Hematopoietic multipotent progenitor cell treated with erythropoietin and hydrocortisone succinate and interleukin-3 and kit ligand, for 6 days (in vitro differentiated cells): ENCODE measurements around the gene SEMA3D.

Experiments
- DNase-seq: peaks from one replicate; pipeline ENCODE4 v3.0.0-alpha.2; 2015

The SEMA3D gene

GRCh38 chr7:85074016-85074415, 112.8 kb downstream of the SEMA3D start:
- no peak for DNase-seq

DNA sequence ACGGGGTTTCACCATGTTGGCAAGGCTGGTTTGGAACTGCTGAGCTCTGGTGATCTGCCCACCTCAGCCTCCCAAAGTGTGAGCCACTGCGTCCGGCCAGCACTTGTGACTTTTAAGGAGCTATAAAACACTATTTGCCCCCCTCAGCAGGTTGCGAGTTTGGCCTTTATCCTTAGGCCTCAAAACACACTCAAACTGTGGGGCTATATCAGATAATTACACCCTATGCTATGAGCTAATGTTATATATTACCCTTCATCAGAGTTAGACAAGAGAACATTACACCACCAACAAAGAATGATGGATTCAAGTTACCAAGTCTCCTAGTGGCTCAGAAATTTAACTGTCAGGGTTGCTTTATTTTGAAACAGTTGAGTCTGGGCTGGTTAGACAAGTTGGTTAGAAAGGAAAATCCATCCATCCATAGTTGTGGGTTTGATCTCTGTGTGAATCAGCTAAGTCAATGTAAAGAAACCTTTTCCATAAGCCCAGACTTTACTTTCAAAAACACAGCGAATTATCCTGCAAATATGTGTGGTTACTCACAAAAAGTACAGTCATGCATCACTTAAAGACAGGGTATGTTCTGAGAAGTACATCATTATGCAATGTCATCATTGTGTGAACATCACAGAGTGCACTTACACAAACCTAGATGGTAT, 115.8 kb downstream of the SEMA3D start:
- no peak for DNase-seq

DNA sequence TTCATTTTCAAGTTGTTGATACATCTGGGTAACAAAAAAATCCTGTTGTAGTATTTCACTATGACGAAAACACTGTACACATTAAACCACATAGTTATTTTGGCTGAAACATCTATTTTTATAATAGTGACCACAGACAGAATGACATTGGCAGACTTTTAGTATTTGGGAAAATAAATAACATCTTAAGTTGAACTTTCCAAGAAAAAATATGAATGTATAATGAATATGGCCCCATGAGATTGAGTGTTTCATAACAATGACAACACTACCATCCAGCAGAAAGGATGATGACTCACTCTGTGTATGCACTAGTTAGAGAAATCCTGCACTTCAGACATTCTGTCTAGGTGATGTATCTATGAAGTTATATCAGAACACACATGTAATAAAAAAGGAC, 118.1 kb downstream of the SEMA3D start:
- no peak for DNase-seq

- no peak for DNase-seq
These were observed 119.5 kb downstream of the SEMA3D start for GRCh38 chr7:85067371-85067770.

- no peak for DNase-seq
These were observed 120.9 kb downstream of the SEMA3D start for GRCh38 chr7:85065888-85066485.

- no peak for DNase-seq
These were observed 121.5 kb downstream of the SEMA3D start for GRCh38 chr7:85065306-85065705.

DNA sequence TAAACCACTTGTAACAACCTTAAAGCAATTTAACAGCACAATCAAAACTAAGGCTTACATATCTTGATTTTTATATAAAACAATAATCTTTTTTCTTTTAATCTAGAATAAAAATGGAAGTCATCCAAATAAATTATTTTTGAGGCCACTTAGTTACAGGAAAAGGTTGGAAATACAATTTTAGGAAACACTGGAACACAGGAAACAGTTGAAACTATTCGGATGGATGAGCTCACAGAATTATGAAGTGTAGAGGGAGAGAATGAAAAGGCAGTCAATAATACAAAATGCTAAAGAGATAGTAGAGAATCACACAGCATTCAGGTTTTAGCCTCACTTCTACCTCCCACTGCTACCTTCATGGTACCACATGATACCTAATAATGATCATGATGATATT, 124.2 kb downstream of the SEMA3D start:
- DNase-seq: no peak

DNA sequence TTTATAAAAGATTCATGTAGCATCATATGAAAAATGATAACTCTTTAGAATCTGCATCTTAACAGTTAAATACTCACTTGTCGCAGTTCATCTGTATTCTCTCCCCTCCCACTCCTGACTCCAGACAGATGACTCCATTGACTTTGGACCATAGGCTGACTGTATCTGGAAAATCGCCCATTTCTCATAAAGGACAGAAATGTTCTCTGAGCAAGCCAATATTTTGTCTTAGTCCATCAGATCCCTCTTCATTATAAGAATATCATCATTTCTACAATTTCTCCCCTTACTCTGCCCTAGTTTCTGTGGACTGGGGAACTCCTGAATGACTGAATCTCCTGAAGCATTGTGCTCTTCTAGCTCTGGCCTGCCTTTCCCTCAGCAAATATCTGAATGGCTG, 125.4 kb downstream of the SEMA3D start:
- no peak for DNase-seq

DNA sequence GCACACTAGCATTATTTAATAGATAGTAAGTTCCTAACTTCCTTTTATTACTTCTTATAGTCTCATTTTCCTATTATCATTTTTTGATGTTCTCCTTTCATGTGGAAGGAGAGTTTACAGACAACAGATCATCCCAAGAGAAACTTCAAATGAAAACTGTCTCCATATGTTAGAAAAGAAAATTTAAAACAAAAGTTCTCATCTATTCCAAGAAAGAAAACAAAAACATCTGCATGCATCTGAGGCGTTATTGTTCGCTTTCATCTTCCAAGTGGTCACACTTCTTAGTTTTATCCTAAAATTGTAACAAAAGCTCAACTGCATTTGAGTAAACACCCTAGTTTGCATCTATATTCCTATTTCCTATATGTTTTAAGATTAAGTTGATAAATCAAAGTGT, 126.2 kb downstream of the SEMA3D start:
- DNase-seq: no peak

DNA sequence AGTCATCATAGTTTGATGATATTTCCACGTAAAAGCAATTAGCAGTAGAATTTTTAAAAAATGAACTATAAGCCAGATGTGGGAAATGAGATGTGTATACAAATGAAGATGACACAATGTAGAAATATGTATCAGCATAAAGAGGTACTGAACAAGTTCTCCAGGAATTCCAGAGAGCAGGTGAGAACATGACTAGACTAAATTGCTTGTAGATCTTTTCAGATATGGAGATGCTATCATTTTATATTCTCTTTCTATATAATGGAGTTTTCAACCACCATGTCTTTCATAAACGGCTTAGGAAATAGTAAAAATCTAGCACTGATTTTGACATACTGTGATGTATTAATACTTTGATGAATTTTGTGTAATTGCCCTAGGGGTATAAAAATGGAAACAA, 130.9 kb downstream of the SEMA3D start:
- no peak for DNase-seq

GRCh38 chr7:85055196-85055595, 131.7 kb downstream of the SEMA3D start:
- DNase-seq: no peak

DNA sequence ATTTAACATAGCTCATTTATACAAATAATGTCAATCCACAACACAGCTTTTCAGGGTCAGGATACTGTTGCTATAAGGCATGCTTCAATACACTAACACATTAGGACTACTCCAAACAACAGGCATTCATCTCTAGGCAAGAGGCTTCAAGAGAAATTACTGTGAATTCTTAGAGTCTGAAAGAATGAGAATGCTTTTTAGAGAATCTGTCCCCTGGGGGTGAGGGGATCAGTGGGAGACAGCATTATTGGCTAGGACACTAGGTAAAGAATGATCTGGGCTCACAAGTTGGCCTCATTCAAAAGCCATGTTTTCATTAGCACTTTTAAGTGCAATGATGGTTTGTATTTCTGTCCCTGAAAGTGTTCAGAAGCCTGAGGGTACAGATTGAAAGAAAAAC, 132.6 kb downstream of the SEMA3D start:
- no peak for DNase-seq

DNA sequence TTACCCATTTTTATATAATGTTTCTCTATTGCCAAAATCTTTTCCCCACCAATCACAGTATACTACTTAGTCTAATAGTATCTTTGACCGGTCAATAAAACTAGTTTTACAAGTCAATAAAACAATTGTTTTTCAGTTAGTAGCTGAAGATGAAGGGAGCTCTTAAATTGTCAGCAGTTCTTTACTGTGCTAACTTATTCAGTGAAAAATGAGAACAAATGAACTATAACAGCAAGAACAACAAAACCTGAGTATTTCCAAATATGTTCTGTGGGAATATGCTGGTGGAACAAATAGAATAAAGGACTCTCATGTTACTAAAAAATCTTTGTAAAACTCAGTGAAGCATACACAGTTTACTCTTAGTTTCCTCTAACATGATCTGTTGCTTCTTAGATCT, 134.0 kb downstream of the SEMA3D start:
- no peak for DNase-seq

DNA sequence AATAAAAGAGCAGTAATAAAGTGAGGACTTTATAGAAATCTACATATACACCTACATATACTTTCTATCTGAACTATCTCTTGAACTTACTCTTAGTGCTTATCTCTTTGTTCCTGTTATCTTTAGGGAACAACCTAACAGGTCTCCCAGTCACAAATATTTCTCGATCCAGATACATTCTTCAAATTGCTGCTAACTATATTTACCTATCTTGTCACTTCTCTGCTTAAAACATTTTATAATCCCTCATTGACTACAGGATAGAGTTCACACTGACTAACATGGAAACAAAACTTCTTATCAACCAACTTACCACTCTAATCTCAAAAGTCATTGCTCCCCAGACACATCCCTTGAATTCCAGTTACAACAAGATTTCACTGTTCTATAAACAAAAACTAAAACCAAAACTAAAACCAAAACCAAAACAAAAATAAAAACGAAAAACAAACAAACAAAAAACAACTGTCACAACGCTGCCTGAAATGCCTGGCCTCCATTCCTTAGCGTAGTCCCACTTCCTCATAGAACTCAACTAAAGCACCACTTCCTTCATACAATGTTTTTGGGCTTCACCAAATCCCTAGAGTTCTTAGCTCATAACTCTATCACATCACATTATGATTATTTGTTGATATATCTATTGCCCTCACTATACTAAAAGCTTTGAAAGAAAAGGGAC, 134.7 kb downstream of the SEMA3D start:
- no peak for DNase-seq

- DNase-seq: no peak
These were observed 140.3 kb downstream of the SEMA3D start for GRCh38 chr7:85046534-85046933.

DNA sequence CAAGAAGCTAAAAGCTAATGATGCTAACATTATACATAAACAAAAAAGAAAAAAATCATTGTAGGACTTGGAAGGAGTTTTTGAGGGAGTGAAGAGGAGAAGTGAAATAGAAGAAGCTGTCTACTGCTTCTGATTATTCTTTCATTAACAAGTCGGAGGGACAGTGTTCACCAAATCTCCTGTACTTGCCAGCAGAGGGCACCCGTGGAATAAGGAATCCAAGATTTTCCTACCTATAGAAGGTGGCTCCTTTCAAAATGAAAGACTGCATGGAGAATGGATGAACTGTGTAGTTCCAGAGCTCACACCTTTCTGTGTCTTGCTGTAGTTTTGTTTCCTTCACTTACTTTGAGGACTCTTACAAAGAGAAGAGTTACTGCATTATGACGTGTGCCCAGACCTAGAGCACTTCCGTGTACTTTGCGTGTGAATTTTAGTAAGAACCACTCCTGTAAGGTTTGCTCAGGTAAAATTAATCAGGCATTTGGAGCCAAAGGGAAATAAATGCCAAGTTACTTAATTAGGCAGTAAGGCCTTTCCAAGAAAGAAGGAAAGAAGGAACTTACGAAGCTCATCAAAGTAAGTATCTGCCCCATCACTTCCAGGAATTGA, 145.1 kb downstream of the SEMA3D start:
- peak; percentile 65 for DNase-seq

DNA sequence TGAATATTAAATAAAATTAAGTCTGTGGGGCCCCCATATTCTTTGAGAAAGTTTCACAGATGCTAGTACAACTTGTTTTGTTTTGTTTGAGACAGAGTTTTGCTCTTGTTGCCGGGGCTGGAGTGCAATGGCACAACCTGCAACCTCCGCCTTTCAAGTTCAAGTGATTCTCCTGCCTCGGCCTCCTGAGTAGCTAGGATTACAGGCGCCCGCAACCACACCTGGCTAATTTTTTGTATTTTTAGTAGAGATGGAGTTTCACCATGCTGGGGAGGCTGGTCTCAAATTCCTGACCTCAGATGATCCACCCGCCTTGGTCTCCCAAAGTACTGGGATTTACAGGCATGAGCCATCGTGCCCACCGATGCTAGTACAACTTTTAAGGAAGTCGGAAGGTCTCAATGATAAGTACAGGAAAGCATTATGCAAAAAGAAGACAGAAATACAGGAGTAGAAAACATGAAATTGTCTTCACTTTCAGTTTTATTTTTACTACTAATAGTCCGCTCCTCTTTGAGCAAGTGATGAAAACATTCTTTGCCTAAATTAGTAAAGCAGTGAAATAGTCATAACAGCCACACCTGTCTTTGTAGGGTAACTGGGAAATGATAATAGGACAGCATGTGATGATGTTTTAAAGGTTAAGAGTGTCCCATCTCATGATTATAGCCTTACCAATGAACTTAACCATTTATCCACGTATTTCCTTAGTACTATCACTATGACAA, 147.5 kb downstream of the SEMA3D start:
- DNase-seq: no peak

DNA sequence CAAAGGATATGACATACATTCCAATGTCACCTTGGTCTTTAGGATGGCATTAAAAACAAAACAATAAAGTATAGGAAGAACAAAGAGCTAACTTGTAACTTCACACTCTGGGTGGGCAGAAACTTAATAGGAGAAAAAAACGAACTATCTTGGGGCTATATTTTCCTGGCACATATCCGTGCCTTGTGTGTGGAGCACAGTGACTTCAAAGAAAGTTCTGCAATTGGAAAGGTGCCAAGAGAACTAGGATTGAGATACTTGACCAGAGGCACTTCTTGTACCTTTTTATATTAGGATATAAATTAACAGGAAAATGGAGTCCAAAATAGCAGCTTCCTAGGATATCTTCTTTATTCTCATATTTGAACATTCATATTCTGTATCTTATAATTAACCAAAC, 148.4 kb downstream of the SEMA3D start:
- no peak for DNase-seq

GRCh38 chr7:85033263-85033662, 153.6 kb downstream of the SEMA3D start:
- DNase-seq: no peak

DNA sequence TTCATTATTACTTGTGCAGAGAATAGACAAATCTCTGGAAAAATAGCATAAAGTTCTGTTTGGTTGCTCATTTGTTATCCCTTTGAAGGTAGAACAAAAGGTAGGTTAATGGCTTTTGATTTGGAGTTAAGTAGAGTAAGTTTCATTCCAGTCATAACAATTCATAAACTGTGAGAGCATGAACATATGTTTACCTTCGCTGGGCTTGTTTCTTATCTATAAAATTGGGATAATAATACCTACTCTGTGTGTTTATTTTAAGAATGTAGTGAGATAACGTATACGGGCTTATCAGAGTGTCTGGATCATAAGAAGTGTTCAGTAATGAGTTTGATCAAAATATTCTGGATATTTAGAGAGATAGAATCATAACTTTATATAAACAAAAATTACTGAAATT, 155.4 kb downstream of the SEMA3D start:
- DNase-seq: no peak

DNA sequence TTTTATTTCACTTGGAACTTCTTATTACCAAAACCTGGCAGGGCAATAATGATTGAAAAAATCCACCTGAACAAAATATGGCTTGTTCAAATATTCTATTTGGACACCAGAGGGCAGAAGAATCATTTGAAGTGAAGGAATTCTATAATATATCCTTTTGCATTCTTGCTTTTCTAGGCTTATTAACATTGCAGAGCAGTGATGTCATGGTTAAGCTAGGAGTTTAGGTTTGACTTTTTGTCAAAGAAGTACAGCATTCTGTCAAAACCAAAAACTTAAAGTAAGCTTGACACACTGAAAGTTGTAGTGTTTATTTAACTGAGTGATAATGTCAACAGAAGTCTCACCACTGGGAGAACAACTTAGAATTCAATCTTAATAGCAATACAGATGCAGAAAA, 156.0 kb downstream of the SEMA3D start:
- peak; percentile 62 for DNase-seq

DNA sequence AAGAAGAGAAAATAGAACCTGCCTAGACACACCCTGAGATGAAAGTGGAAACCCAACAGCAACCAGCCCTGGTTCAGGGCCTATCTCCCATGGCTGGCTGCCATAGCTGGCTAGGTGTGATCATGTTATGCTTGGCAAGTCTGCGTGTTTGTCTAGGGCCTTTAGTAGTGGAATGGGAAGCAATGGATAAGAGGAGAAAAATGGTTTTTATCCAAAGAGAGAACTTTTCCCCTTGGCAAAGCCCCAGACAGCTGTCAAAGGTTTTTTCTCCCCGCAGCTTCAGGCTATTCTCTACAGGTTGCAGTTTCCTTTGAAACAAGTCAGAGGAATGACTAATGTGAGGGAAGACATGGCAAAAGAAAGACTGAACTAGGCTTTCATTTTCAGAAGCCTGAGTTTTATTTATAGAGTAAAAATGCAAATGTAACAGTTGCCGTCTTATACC, 161.5 kb downstream of the SEMA3D start:
- DNase-seq: no peak

DNA sequence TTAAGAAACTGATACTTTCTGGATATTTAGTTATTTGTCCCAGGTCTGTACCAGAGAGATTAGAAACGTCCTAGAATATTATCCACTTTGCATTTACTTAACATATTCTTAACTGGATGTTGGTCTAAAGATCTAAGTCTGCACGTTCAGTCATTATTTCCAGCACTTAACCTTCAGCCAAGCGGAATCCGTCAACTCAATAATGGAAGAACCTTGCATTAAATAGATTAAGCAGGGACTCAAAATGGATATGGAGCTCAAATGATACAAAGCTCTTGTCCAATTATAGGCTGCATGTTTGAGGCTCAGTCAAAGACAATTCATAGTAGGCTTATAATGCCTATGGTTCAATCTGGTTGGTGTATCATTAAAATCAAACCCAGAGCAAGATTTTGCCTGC, 162.9 kb downstream of the SEMA3D start:
- no peak for DNase-seq
